Vagina (tissue), 2 donors: ENCODE measurements around the gene SPATA22. TPM values are rescaled to one million over a fixed set of nuclear protein-coding genes. Genes with fewer than 3 reads are reported as not detected.
A peak's percentile ranks its signal among the peaks of the same experiment; 100 is the strongest.

ENCODE experiments used
- DNase-seq, 2 donors: peaks; one replicate each; pipeline ENCODE4 v3.0.0-alpha.2; 2017; ENCODE audit errors: extremely low spot score in 2 of 2
- H3K27ac ChIP-seq: fragments of 200-600 bp; sonication (generic); one replicate; pipeline ENCODE4 v1.5.1; 2019
- H3K27me3 ChIP-seq: fragments of 200-600 bp; sonication (generic); one replicate; pipeline ENCODE4 v1.5.1; 2019
- H3K36me3 ChIP-seq, 2 donors: fragments of 200-600 bp; sonication (generic); one replicate each; pipeline ENCODE4 v1.5.1; 2017 to 2019
- H3K4me1 ChIP-seq: fragments of 200-600 bp; sonication (generic); one replicate; pipeline ENCODE4 v1.5.1; 2019
- H3K4me3 ChIP-seq, 2 donors: fragments of 200-600 bp; sonication (generic); 1 replicate in 1 of 2; 2 replicates in 1 of 2; pipeline ENCODE4 v1.5.1; 2016 to 2019
- H3K9me3 ChIP-seq: fragments of 200-600 bp; sonication (generic); one replicate; pipeline ENCODE4 v1.5.1; 2019
- CTCF ChIP-seq, 3 experiments: fragments of 450-650 bp in 2 of 3; fragments of 200-600 bp in 1 of 3; sonication (generic) in 1 of 3; IDR thresholded peaks; one replicate each; pipeline ENCODE4 v1.5.1; 2017 to 2019; ENCODE audit warnings: antibody characterized with exemption in 3 of 3, mild to moderate bottlenecking in 2 of 3, moderate library complexity in 2 of 3
- POLR2A ChIP-seq, 2 donors: fragments of 450-650 bp; IDR thresholded peaks; one replicate each; pipeline ENCODE4 v1.6.1; 2017; ENCODE audit warnings: antibody characterized with exemption in 2 of 2, mild to moderate bottlenecking in 2 of 2, moderate library complexity in 2 of 2
- POLR2AphosphoS5 ChIP-seq, 2 donors: sonication (generic); formaldehyde crosslinking; IDR thresholded peaks; one replicate each; pipeline ENCODE4 v1.9.0; 2017; ENCODE audit warnings: antibody characterized with exemption in 2 of 2, mild to moderate bottlenecking in 2 of 2, low read depth in 1 of 2; ENCODE audit not compliant: insufficient read depth in 1 of 2
- intact Hi-C: fragments of 100-400 bp; cut with DNase I; formaldehyde crosslinking; loops from one replicate; pipeline ENCODE4 v1.15.1; 2023
- total RNA-seq: library from RNA; depleted of rRNA; stranded (reverse); fragments of >200 nt; gene quantifications from one replicate; pipeline ENCODE4 v1.2.3, GENCODE V29; 2016

SPATA22 gene
- total RNA-seq, 1 donor from 2014 or later: not detected

DNA sequence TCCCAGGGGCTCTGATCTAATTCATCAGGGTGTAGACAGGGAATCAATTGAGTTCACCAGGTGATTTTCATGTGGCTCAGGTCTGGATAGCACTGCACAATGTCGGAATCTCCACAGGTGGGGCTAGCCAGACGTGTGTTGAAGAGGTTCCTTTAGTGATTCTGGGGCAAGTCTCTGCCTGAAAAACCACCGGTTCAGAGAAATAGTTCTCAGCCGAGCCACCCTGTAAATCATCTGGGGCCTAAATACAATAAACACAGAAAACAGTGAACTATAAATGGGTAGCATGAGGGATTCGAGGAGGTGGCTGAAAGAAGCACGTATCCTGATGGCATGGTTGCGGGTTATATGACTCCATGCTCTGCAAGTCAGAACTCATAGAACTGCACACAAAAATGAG lies 25.5 kb upstream of the SPATA22 start:
- H3K36me3 ChIP-seq: no peaks in the 10 kb centered on the region
- H3K9me3 ChIP-seq: no peaks in the 10 kb centered on the region
- no peaks in the 10 kb centered on the region for H3K4me1 ChIP-seq
- TF ChIP-seq POLR2A (IDR thresholded peaks at IDR 0.05): no peak
- no peak for TF ChIP-seq CTCF (IDR thresholded peaks at IDR 0.05)
- TF ChIP-seq POLR2AphosphoS5 (IDR thresholded peaks at IDR 0.05; ENCODE audit: insufficient read depth in 1 of 2, low read depth in 1 of 2): no peak
- DNase-seq: peak in 1 of 2 donors; percentile 20
- no peaks in the 10 kb centered on the region for H3K27me3 ChIP-seq
- intact Hi-C loops: no loop called here
- H3K27ac ChIP-seq: no peak overlapping the region
- no peak overlapping the region for H3K4me3 ChIP-seq

DNA sequence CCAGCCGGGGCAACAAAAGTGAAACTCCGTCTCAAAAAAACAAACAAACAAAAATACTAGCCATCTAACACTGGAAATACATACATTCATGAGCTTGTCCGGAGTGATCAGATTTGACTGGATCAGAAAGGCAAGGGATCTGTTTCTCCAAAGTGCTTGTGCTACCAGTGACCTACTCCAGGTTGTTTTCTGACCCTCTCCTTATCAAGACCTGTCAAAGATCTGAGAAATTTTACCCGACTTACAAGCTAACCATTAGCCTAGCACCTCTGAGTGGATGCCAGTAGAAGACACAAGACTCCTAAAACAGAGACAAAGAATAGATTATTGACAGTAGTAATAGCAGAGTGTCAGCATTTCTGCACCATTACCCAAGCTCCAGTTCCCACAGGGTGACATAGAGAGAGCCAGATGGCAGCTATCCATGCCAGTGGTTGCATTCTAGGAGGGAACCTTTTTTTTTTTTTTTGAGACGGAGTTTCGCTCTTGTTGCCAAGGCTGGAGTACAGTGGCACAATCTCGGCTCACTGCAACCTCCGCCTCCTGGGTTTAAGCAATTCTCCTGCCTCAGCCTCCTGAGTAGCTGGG lies 14.0 kb upstream of the SPATA22 start:
- Histone ChIP-seq H3K9me3 (no peaks in the 10 kb centered on the region), H3K36me3 (no peaks in the 10 kb centered on the region), H3K27ac (no peak overlapping the region), H3K27me3 (no peaks in the 10 kb centered on the region), H3K4me3 (no peak overlapping the region), H3K4me1 (no peaks in the 10 kb centered on the region)
- no peak for DNase-seq
- intact Hi-C loops: no loop called here
- TF ChIP-seq CTCF (IDR thresholded peaks at IDR 0.05) (no peak), POLR2AphosphoS5 (IDR thresholded peaks at IDR 0.05; ENCODE audit: insufficient read depth in 1 of 2, low read depth in 1 of 2) (no peak)

DNA sequence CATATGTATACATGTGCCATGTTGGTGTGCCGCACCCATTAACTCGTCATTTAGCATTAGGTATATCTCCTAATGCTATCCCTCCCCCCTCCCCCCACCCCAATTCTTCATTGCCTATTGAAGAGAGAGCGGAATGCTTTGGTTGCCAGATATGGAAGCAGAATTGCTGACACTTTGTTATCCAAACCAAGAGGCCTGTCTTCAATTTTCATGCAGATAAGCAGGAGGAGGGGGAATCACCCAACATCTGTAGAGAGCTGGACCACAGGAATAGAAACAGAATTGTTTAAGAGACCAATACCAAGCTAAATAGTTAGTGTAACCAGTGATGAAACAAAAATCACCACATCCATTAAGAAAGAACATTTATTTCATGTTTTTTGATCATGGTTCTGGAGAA lies 11.2 kb upstream of the SPATA22 start:
- TF ChIP-seq POLR2AphosphoS5 (IDR thresholded peaks at IDR 0.05; ENCODE audit: insufficient read depth in 1 of 2, low read depth in 1 of 2) (no peak), POLR2A (IDR thresholded peaks at IDR 0.05) (no peak), CTCF (IDR thresholded peaks at IDR 0.05) (no peak)
- intact Hi-C loops: no loop called here
- no peaks in the 10 kb centered on the region for H3K9me3 ChIP-seq

DNA sequence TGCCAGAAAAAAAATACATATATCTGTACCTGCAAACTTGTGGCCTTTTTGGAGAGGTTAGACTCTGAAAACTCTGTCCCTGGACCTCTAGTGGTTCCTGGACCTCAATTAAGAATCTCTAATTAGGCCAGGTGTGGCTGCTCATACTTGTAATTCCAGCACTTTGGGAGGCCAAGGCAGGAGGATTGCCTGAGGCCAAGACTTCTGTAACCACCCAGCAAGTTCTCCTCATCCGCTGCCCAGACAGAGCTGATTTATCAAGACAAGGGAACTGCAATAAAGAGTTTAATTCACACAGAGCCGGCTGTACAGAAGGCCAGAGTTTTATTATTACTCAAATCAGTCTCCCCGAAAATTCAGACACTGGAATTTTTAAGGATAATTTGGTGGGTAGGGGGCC lies 8.4 kb upstream of the SPATA22 start:
- intact Hi-C loops: no loop called here
- H3K36me3 ChIP-seq: no peaks in the 10 kb centered on the region
- H3K27me3 ChIP-seq: no peaks in the 10 kb centered on the region
- peaks cover 15% of the 10 kb centered on the region for H3K4me1 ChIP-seq
- TF ChIP-seq POLR2A (IDR thresholded peaks at IDR 0.05) (no peak), CTCF (IDR thresholded peaks at IDR 0.05) (no peak), POLR2AphosphoS5 (IDR thresholded peaks at IDR 0.05; ENCODE audit: insufficient read depth in 1 of 2, low read depth in 1 of 2) (no peak)
- H3K27ac ChIP-seq: no peak overlapping the region
- H3K4me3 ChIP-seq: no peak overlapping the region
- no peaks in the 10 kb centered on the region for H3K9me3 ChIP-seq
- DNase-seq: no peak

More for the DNA sequence above, 11.2 kb upstream of the SPATA22 start:
- Histone ChIP-seq H3K27me3 (no peaks in the 10 kb centered on the region), H3K27ac (no peak overlapping the region), H3K4me3 (no peak overlapping the region), H3K36me3 (no peaks in the 10 kb centered on the region), H3K4me1 (no peaks in the 10 kb centered on the region)
- DNase-seq: no peak

DNA sequence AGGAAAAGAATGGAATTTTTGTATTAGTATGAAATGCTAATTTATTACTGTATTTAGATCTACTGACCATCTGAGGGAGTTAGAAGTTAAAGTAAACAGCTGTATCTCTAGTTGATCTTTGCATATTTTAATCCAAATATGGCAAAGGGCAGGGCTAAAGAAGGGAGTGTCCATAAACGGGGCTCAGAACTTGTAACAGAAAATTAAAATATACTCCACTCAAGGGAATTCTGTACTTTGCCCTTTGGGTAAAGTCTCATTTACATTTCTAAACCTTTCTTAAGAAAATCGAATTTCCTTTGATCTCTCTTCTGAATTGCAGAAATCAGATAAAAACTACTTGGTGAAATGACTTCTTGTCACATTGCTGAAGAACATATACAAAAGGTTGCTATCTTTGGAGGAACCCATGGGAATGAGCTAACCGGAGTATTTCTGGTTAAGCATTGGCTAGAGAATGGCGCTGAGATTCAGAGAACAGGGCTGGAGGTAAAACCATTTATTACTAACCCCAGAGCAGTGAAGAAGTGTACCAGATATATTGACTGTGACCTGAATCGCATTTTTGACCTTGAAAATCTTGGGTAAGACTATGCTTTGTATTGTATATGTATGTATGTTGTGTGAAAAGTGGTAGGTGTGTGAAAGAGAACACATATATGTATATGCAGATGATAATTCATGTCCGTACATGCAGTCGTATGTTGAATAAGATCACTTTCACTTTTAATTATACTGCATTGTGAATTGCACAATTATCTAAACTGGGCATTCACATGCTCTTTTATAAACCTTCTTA lies 4.4 kb upstream of the SPATA22 start, which contains the start of gene ASPA:
Gene ASPA (plus strand): TSS at position 186 of the 799 bp plus-strand sequence. CDS start 163 bp downstream, at position 349.
- intact Hi-C loops: no loop called here
- TF ChIP-seq CTCF (IDR thresholded peaks at IDR 0.05) (no peak), POLR2AphosphoS5 (IDR thresholded peaks at IDR 0.05; ENCODE audit: insufficient read depth in 1 of 2, low read depth in 1 of 2) (no peak), POLR2A (IDR thresholded peaks at IDR 0.05) (no peak)
- Histone ChIP-seq H3K9me3 (no peaks in the 10 kb centered on the region), H3K27ac (peak within 1 kb of the TSS; percentile 63), H3K36me3 (no peaks in the 10 kb centered on the region), H3K4me1 (peaks cover 28% of the 10 kb centered on the region), H3K27me3 (no peaks in the 10 kb centered on the region), H3K4me3 (peak within 1 kb of the TSS; percentile 35 to 41)
- DNase-seq: no peak
